ENCODE data around the gene DBF4B. TPM values are rescaled to one million over a fixed set of nuclear protein-coding genes. Genes with fewer than 3 reads are reported as not detected.
A peak's percentile ranks its signal among the peaks of the same experiment; 100 is the strongest.

Gene DBF4B
- total and polyA plus RNA-seq, 2 of the 13 experiments (the other 11 are each of a cell fraction or from before 2014, with no cell fraction given) = 11.7 to 13.2 TPM

GRCh38 chr17:44774271-44775135 lies 66.0 kb downstream of the DBF4B start (continued):
- TF ChIP-seq SAP130 (CRISPR knock-in tag; IDR thresholded peaks at IDR 0.05; ENCODE audit: low read depth) (peak; percentile 48; the same call in 1 of the 2 replicates), ZFP36L1 (CRISPR knock-in tag; IDR thresholded peaks at IDR 0.05) (no peak), ZFP37 (CRISPR knock-in tag; IDR thresholded peaks at IDR 0.05; ENCODE audit: borderline replicate concordance) (no peak), ZNF24 (IDR thresholded peaks at IDR 0.05) (no peak), GPN1 (CRISPR knock-in tag; IDR thresholded peaks at IDR 0.05; ENCODE audit: borderline replicate concordance) (no peak), MAF1 (CRISPR knock-in tag; IDR thresholded peaks at IDR 0.05; ENCODE audit: borderline replicate concordance) (no peak), TOPORS (CRISPR knock-in tag; IDR thresholded peaks at IDR 0.05) (no peak), ZNF747 (CRISPR knock-in tag; IDR thresholded peaks at IDR 0.05; ENCODE audit: borderline replicate concordance) (no peak), MTF1 (CRISPR knock-in tag; IDR thresholded peaks at IDR 0.05) (no peak), ZNF230 (CRISPR knock-in tag; IDR thresholded peaks at IDR 0.05) (no peak), ZNF780A (CRISPR knock-in tag; IDR thresholded peaks at IDR 0.05) (peak; percentile 34; the same call in 1 of the 2 replicates), ZNF180 (CRISPR knock-in tag; IDR thresholded peaks at IDR 0.05; ENCODE audit: borderline replicate concordance, low read depth) (no peak), HNF4A (CRISPR knock-in tag; IDR thresholded peaks at IDR 0.05) (peak; percentile 14; the same call in 1 of the 2 replicates), KLF9 (CRISPR knock-in tag; IDR thresholded peaks at IDR 0.05; ENCODE audit: low read depth) (0 out of 2 replicates have a peak, but pooled peaks have one; percentile 15), ATF7 (IDR thresholded peaks at IDR 0.05) (no peak), ATF7 (CRISPR knock-in tag; IDR thresholded peaks at IDR 0.05) (peak; percentile 57; the same call in 1 of the 2 replicates), SETDB1 (CRISPR knock-in tag; IDR thresholded peaks at IDR 0.05; ENCODE audit: borderline replicate concordance) (no peak), HDAC6 (IDR thresholded peaks at IDR 0.05; ENCODE audit: low read depth, low read length) (no peak), ISX (CRISPR knock-in tag; conservative IDR thresholded peaks at IDR 0.05) (no peak), ZNF468 (CRISPR knock-in tag; IDR thresholded peaks at IDR 0.05) (no peak)
- TF ChIP-seq, protein P1, sequence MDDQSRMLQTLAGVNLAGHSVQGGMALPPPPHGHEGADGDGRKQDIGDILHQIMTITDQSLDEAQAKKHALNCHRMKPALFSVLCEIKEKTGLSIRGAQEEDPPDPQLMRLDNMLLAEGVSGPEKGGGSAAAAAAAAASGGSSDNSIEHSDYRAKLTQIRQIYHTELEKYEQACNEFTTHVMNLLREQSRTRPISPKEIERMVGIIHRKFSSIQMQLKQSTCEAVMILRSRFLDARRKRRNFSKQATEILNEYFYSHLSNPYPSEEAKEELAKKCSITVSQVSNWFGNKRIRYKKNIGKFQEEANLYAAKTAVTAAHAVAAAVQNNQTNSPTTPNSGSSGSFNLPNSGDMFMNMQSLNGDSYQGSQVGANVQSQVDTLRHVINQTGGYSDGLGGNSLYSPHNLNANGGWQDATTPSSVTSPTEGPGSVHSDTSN (CRISPR knock-in tag; IDR thresholded peaks at IDR 0.05; ENCODE audit: borderline replicate concordance) = no peak
- TF ChIP-seq, protein P2, sequence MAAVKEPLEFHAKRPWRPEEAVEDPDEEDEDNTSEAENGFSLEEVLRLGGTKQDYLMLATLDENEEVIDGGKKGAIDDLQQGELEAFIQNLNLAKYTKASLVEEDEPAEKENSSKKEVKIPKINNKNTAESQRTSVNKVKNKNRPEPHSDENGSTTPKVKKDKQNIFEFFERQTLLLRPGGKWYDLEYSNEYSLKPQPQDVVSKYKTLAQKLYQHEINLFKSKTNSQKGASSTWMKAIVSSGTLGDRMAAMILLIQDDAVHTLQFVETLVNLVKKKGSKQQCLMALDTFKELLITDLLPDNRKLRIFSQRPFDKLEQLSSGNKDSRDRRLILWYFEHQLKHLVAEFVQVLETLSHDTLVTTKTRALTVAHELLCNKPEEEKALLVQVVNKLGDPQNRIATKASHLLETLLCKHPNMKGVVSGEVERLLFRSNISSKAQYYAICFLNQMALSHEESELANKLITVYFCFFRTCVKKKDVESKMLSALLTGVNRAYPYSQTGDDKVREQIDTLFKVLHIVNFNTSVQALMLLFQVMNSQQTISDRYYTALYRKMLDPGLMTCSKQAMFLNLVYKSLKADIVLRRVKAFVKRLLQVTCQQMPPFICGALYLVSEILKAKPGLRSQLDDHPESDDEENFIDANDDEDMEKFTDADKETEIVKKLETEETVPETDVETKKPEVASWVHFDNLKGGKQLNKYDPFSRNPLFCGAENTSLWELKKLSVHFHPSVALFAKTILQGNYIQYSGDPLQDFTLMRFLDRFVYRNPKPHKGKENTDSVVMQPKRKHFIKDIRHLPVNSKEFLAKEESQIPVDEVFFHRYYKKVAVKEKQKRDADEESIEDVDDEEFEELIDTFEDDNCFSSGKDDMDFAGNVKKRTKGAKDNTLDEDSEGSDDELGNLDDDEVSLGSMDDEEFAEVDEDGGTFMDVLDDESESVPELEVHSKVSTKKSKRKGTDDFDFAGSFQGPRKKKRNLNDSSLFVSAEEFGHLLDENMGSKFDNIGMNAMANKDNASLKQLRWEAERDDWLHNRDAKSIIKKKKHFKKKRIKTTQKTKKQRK (IDR thresholded peaks at IDR 0.05; ENCODE audit: low read length) = no peak
- TF ChIP-seq, protein P3, sequence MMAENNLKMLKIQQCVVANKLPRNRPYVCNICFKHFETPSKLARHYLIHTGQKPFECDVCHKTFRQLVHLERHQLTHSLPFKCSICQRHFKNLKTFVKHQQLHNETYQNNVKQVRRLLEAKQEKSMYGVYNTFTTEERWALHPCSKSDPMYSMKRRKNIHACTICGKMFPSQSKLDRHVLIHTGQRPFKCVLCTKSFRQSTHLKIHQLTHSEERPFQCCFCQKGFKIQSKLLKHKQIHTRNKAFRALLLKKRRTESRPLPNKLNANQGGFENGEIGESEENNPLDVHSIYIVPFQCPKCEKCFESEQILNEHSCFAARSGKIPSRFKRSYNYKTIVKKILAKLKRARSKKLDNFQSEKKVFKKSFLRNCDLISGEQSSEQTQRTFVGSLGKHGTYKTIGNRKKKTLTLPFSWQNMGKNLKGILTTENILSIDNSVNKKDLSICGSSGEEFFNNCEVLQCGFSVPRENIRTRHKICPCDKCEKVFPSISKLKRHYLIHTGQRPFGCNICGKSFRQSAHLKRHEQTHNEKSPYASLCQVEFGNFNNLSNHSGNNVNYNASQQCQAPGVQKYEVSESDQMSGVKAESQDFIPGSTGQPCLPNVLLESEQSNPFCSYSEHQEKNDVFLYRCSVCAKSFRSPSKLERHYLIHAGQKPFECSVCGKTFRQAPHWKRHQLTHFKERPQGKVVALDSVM (CRISPR knock-in tag; IDR thresholded peaks at IDR 0.05) = no peak
- TF ChIP-seq, protein P4, sequence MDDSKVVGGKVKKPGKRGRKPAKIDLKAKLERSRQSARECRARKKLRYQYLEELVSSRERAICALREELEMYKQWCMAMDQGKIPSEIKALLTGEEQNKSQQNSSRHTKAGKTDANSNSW (CRISPR knock-in tag; IDR thresholded peaks at IDR 0.05; ENCODE audit: borderline replicate concordance) = 0 out of 2 replicates have a peak, but pooled peaks have one; percentile 36

Measured in HepG2 (cell line).